ENCODE data around the gene BNC2. TPM values are rescaled to one million over a fixed set of nuclear protein-coding genes. Genes with fewer than 3 reads are reported as not detected.
"Not testable (repeated sequence)": the region's sequence is repeated elsewhere in the genome, so short reads cannot be mapped to it uniquely, and the experiment has no call there.

The BNC2 gene
- total RNA-seq, 2 donors from 2014 or later = not detected

DNA sequence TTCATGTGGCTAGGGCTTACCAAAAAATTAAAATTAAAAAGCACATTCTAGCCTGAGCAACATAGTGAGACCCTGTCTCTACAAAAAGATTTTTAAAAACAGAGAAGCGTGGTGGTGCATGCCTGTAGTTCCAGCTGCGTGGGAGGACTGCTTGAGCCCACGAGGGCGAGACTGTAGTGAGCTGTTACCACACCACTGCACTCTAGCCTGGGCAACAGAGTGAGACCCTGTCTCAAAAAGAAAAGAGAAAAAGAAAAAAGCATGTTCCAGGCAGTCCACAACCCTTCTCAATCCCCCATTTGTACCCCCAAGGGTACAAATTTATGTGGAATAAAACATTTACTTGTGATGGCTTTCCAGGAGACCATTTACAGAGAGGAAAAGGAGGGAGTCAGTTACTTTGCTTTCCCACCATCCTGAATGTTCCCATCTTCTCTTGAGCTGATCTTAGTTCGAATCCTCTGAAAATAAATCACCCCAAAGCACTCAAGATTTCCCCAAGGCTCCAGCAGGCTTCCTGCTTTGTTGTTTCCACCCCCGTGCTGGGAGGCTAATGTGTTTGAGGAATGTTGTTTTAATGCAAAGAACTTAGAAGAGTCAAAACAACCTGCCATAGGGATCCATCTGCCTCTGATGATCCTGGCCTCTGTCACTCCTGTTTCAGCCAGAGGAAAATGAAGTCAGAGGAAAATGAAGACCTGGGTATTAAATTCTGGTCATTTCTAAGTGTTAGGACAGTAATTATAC is 384.7 kb downstream of the BNC2 start:
- no peaks in the 10 kb centered on the region for H3K36me3 Mint-ChIP-seq (ENCODE audit: low read depth)
- H3K4me1 Mint-ChIP-seq = no peaks in the 10 kb centered on the region
- no peak overlapping the region for H3K27ac Mint-ChIP-seq
- no peak overlapping the region for H3K4me3 Mint-ChIP-seq
- DNase-seq (no peak), ATAC-seq (no peak)
- no peaks in the 10 kb centered on the region for H3K9me3 ChIP-seq (ENCODE audit: control insufficient read depth, low read length, poor library complexity, severe bottlenecking)
- no peaks in the 10 kb centered on the region for H3K27me3 Mint-ChIP-seq

GRCh38 chr9:16485160-16485559 is 385.3 kb downstream of the BNC2 start:
- no peaks in the 10 kb centered on the region for H3K9me3 ChIP-seq (ENCODE audit: control insufficient read depth, low read length, poor library complexity, severe bottlenecking)
- ATAC-seq (no peak), DNase-seq (no peak)
- Mint-ChIP-seq H3K27me3 (no peaks in the 10 kb centered on the region), H3K36me3 (ENCODE audit: low read depth) (no peaks in the 10 kb centered on the region), H3K27ac (no peak overlapping the region), H3K4me3 (no peak overlapping the region), H3K4me1 (no peaks in the 10 kb centered on the region)

DNA sequence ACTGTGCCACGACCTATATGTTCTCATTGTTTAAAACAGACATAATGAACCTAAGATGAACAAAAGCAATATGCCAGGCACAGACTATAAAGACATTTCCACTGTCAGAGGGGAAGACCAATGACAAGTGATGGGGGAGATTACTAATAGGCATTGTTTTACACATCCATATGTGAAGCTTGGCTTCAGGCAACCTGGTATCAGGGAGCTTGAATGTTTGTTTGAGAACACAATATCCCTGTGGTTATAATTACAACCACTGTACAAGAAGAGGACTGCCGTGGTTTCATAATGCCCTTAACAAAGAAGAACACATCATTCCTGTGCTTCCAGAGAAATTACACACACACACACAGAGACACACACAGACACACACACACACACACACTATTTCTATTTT is 385.7 kb downstream of the BNC2 start:
- no peak for DNase-seq
- Mint-ChIP-seq H3K4me3 (no peak overlapping the region), H3K4me1 (no peaks in the 10 kb centered on the region), H3K36me3 (ENCODE audit: low read depth) (no peaks in the 10 kb centered on the region), H3K27me3 (no peaks in the 10 kb centered on the region), H3K27ac (no peak overlapping the region)
- no peak for ATAC-seq
- H3K9me3 ChIP-seq (ENCODE audit: control insufficient read depth, low read length, poor library complexity, severe bottlenecking) = no peaks in the 10 kb centered on the region

- no peak for ATAC-seq
- no peak for DNase-seq
- H3K27ac Mint-ChIP-seq = no peak overlapping the region
- H3K4me3 Mint-ChIP-seq = no peak overlapping the region
- no peaks in the 10 kb centered on the region for H3K4me1 Mint-ChIP-seq
- H3K27me3 Mint-ChIP-seq = no peaks in the 10 kb centered on the region
- H3K36me3 Mint-ChIP-seq (ENCODE audit: low read depth) = no peaks in the 10 kb centered on the region
- no peaks in the 10 kb centered on the region for H3K9me3 ChIP-seq (ENCODE audit: control insufficient read depth, low read length, poor library complexity, severe bottlenecking)
Observed at GRCh38 chr9:16484180-16484579, 386.3 kb downstream of the BNC2 start.

DNA sequence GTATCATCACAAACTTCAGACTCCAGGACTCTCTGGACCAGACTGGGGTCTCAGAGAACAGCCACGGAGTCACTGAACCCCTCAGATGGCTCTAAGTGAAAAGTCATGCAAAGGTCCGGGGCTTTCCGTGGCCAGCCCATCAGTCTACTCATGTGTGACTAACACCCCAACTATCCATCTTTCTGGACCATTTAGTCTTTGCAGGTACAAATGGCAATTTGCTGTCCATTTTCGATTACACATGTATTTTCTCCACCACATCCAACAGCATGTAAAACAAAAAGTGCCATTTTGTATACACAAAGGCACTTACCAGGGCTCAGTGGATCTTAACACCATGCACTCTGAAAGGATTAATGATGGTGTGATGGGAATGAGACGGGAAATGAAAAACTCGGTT is 387.7 kb downstream of the BNC2 start:
- no peaks in the 10 kb centered on the region for H3K9me3 ChIP-seq (ENCODE audit: control insufficient read depth, low read length, poor library complexity, severe bottlenecking)
- Mint-ChIP-seq H3K36me3 (ENCODE audit: low read depth) (no peaks in the 10 kb centered on the region), H3K4me1 (no peaks in the 10 kb centered on the region), H3K4me3 (no peak overlapping the region), H3K27me3 (no peaks in the 10 kb centered on the region), H3K27ac (no peak overlapping the region)
- ATAC-seq (no peak), DNase-seq (no peak)

DNA sequence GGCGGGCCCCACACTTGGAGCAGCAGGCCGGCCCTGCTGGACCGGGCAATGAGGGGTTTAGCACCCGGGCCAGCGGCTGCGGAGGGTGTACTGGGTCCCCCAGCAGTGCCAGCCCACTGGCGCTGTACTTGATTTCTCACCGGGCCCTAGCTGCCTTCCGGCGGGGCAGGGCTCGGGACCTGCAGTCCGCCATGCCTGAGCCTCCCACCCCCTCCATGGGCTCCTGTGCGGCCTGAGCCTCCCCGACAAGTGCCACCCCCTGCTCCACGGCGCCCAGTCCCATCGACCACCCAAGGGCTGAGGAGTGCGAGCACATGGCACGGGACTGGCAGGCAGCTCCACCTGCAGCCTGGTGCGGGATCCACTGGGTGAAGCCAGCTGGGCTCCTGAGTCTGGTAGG is 389.9 kb downstream of the BNC2 start:
- not testable (repeated sequence) for H3K9me3 ChIP-seq (ENCODE audit: control insufficient read depth, low read length, poor library complexity, severe bottlenecking); H3K4me1 Mint-ChIP-seq; H3K36me3 Mint-ChIP-seq (ENCODE audit: low read depth); ATAC-seq; H3K27me3 Mint-ChIP-seq; DNase-seq; H3K4me3 Mint-ChIP-seq; H3K27ac Mint-ChIP-seq

DNA sequence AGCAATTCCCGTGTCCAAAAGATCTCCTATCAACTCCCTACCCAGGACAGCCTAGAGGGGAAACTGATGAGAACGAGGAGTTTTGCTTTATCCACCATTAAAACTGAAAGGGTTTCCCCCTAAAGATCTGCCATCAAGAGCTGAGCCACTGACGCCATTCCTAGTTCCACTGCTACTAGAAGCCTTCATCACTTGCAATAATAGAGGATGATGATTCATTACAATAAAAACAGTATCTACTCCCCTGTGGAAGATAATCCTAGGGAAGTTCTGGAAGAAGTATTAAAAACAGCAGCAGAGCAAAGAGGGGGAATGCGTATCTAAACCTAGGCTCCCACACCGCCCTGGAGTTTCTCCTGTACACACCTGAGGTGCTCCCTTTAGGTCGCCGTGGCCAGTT is 394.5 kb downstream of the BNC2 start:
- no peak overlapping the region for H3K4me3 Mint-ChIP-seq
- H3K4me1 Mint-ChIP-seq = no peaks in the 10 kb centered on the region
- H3K27ac Mint-ChIP-seq = no peak overlapping the region
- no peaks in the 10 kb centered on the region for H3K9me3 ChIP-seq (ENCODE audit: control insufficient read depth, low read length, poor library complexity, severe bottlenecking)
- DNase-seq (no peak), ATAC-seq (no peak)
- no peaks in the 10 kb centered on the region for H3K27me3 Mint-ChIP-seq
- no peaks in the 10 kb centered on the region for H3K36me3 Mint-ChIP-seq (ENCODE audit: low read depth)

GRCh38 chr9:16475257-16475656 is 395.2 kb downstream of the BNC2 start:
- no peaks in the 10 kb centered on the region for H3K9me3 ChIP-seq (ENCODE audit: control insufficient read depth, low read length, poor library complexity, severe bottlenecking)
- H3K4me1 Mint-ChIP-seq = no peaks in the 10 kb centered on the region
- H3K27me3 Mint-ChIP-seq = no peaks in the 10 kb centered on the region
- no peak for DNase-seq
- ATAC-seq = no peak
- H3K36me3 Mint-ChIP-seq (ENCODE audit: low read depth) = no peaks in the 10 kb centered on the region
- no peak overlapping the region for H3K4me3 Mint-ChIP-seq
- H3K27ac Mint-ChIP-seq = no peak overlapping the region

GRCh38 chr9:16469184-16469583 is 401.3 kb downstream of the BNC2 start:
- ATAC-seq (no peak), DNase-seq (no peak)
- Mint-ChIP-seq H3K27me3 (no peaks in the 10 kb centered on the region), H3K4me1 (no peaks in the 10 kb centered on the region), H3K4me3 (no peak overlapping the region), H3K36me3 (ENCODE audit: low read depth) (no peaks in the 10 kb centered on the region), H3K27ac (no peak overlapping the region)
- H3K9me3 ChIP-seq (ENCODE audit: control insufficient read depth, low read length, poor library complexity, severe bottlenecking) = no peaks in the 10 kb centered on the region

- Mint-ChIP-seq H3K27me3 (no peaks in the 10 kb centered on the region), H3K27ac (no peak overlapping the region), H3K4me3 (no peak overlapping the region), H3K4me1 (no peaks in the 10 kb centered on the region), H3K36me3 (ENCODE audit: low read depth) (no peaks in the 10 kb centered on the region)
- no peaks in the 10 kb centered on the region for H3K9me3 ChIP-seq (ENCODE audit: control insufficient read depth, low read length, poor library complexity, severe bottlenecking)
- DNase-seq = no peak
- no peak for ATAC-seq
Observed at GRCh38 chr9:16461851-16462250, 408.6 kb downstream of the BNC2 start.

DNA sequence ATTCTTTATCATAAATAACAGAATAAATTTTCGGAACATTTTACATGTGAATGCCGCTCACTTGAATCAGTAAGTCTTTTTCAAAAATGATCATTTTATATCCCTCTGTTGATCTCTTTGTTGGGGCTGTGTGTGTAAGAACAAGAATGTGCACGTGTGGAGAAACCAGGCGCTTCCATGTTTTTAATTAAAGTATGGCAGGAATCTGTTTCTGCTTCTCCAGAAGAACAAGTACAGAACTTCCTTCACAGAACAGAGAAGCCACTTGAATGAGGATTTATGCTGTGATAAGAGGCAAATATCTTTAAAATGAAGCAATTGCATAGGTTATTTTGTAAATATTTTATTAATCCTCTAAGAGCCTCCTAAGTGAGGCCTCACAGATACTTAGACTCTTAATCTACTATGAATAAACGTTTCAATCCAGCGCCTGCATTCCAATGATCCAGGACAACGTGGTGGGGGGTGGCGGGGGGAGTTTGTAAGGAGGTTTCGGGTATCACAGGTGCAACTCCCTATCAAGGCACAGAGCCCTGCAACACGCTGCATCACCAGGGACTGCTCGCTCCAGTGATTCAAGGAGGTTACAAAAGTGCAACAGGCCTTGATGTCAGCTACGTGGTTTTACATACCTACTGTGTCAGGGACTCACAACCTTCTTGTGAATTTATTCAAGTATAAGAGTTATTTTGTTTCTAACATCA is 409.2 kb downstream of the BNC2 start:
- no peak overlapping the region for H3K27ac Mint-ChIP-seq
- ATAC-seq = no peak
- H3K27me3 Mint-ChIP-seq = no peaks in the 10 kb centered on the region
- no peak for DNase-seq
- no peak overlapping the region for H3K4me3 Mint-ChIP-seq
- no peaks in the 10 kb centered on the region for H3K9me3 ChIP-seq (ENCODE audit: control insufficient read depth, low read length, poor library complexity, severe bottlenecking)
- no peaks in the 10 kb centered on the region for H3K4me1 Mint-ChIP-seq
- no peaks in the 10 kb centered on the region for H3K36me3 Mint-ChIP-seq (ENCODE audit: low read depth)

GRCh38 chr9:16460696-16461095 is 409.8 kb downstream of the BNC2 start:
- Mint-ChIP-seq H3K27me3 (no peaks in the 10 kb centered on the region), H3K36me3 (ENCODE audit: low read depth) (no peaks in the 10 kb centered on the region), H3K27ac (no peak overlapping the region), H3K4me3 (no peak overlapping the region), H3K4me1 (no peaks in the 10 kb centered on the region)
- no peaks in the 10 kb centered on the region for H3K9me3 ChIP-seq (ENCODE audit: control insufficient read depth, low read length, poor library complexity, severe bottlenecking)
- DNase-seq (no peak), ATAC-seq (no peak)

GRCh38 chr9:16459421-16460148 is 410.9 kb downstream of the BNC2 start:
- no peaks in the 10 kb centered on the region for H3K36me3 Mint-ChIP-seq (ENCODE audit: low read depth)
- no peaks in the 10 kb centered on the region for H3K27me3 Mint-ChIP-seq
- H3K9me3 ChIP-seq (ENCODE audit: control insufficient read depth, low read length, poor library complexity, severe bottlenecking) = no peaks in the 10 kb centered on the region
- H3K4me3 Mint-ChIP-seq = no peak overlapping the region
- H3K4me1 Mint-ChIP-seq = no peaks in the 10 kb centered on the region
- no peak for DNase-seq
- no peak for ATAC-seq
- H3K27ac Mint-ChIP-seq = no peak overlapping the region

All from T-helper 17 cell (primary cell).